Mucosa of descending colon (tissue), 3 donors: ENCODE measurements around the gene TMEM273. TPM values are rescaled to one million over a fixed set of nuclear protein-coding genes. Genes with fewer than 3 reads are reported as not detected.
A peak's percentile ranks its signal among the peaks of the same experiment; 100 is the strongest.

Source experiments
- ATAC-seq: fragments of 200-7000 bp; cut with Tn5 transposase; one replicate; pipeline ENCODE4 v1.9.1; 2020; ENCODE audit warnings: mild to moderate bottlenecking, moderate library complexity
- DNase-seq, 3 donors: peaks; one replicate each; pipeline ENCODE4 v3.0.0-alpha.2; 2020
- H3K36me3 ChIP-seq: fragments of 200-600 bp; one replicate; pipeline ENCODE4 v1.8.0; 2021; ENCODE audit warnings: low read depth, mild to moderate bottlenecking
- H3K4me1 ChIP-seq: fragments of 200-600 bp; one replicate; pipeline ENCODE4 v1.8.0; 2021; ENCODE audit warnings: low read depth, mild to moderate bottlenecking
- H3K4me3 ChIP-seq: fragments of 200-600 bp; one replicate; pipeline ENCODE4 v1.8.0; 2021; ENCODE audit warnings: mild to moderate bottlenecking
- H3K9me3 ChIP-seq: fragments of 200-600 bp; one replicate; pipeline ENCODE4 v1.8.0; 2021; ENCODE audit warnings: mild to moderate bottlenecking
- intact Hi-C, 2 donors: fragments of 100-400 bp; cut with DNase I in 1 of 2; cut with micrococcal nuclease in 1 of 2; formaldehyde crosslinking; loops; one replicate each; pipeline versions ENCODE4 v1.11.0 to v1.11.1; 2022; cut with DNase I, micrococcal nuclease
- total RNA-seq, 3 donors: library from RNA; stranded (reverse); fragmentation: NEBNext Ultra II Directional in 2 of 3; extraction: Animal tissue kit (Norgen Biotek cat#: 25700) in 2 of 3; gene quantifications; one replicate each; pipeline versions ENCODE4 v1.2.1 to v1.2.4, GENCODE V29; 2021 to 2023
- TF ChIP-seq, protein P1 (sequence below): fragments of 200-600 bp; IDR thresholded peaks from one replicate; pipeline ENCODE4 v1.8.0; 2022; ENCODE audit warnings: antibody characterized with exemption, mild to moderate bottlenecking
- donor health status: DM: no; HTN: no; CAD: no; lungs with moderate emphysema.
- donor health status: DM: no; HTN: no; CAD: no.
- donor health status: DM: no; HTN: yes; CAD: no.

Gene TMEM273
- total RNA-seq, 3 donors from 2014 or later: 4.8 to 12.7 (median 7.0) TPM

DNA sequence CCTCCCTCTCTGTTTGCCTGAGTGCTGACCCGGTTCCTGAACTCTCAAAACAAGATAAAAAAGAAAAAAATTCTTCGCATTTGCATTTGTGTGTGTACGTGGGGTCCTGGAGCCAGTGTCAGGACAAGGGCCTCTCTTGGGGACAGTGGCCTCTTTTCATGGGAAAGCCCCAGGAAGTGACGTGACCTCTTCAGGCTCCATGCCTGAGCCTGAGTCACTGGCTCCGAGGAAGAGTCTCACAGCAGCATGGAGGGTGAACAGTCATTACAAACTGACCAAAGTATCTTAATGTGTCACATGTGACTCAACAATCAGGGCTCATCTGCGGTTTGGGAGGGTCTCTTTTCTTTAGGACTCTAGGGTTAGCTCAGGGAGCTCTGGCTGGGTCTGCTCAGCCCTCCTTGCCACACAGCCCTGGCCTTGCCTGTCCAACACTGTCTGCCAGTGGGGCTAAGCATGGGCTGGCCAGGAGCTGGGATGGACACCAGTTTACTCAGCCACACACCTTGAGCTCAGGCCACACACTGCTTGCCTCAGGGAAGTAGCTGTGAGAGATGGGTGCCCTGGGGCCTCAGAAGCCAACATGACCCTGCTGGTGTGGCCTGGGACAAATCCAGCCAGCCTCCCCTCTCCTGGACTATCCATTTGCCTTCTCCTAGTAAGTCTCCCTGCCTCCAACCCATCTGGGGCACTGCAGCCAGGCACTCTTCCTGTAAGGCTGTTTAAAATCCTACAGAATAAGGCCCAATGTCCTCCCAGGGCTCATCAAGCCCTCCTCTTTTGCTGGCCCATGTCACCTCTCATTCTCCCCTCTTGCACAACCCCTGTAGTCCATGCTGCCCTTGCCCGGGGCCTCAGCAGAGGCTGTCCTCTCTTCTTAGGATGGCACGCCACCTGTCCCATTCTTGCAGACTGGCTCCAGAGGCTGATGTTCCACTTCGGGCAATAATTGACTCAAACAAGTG lies 10.5 kb downstream of the TMEM273 start:
- TF ChIP-seq, protein P1, sequence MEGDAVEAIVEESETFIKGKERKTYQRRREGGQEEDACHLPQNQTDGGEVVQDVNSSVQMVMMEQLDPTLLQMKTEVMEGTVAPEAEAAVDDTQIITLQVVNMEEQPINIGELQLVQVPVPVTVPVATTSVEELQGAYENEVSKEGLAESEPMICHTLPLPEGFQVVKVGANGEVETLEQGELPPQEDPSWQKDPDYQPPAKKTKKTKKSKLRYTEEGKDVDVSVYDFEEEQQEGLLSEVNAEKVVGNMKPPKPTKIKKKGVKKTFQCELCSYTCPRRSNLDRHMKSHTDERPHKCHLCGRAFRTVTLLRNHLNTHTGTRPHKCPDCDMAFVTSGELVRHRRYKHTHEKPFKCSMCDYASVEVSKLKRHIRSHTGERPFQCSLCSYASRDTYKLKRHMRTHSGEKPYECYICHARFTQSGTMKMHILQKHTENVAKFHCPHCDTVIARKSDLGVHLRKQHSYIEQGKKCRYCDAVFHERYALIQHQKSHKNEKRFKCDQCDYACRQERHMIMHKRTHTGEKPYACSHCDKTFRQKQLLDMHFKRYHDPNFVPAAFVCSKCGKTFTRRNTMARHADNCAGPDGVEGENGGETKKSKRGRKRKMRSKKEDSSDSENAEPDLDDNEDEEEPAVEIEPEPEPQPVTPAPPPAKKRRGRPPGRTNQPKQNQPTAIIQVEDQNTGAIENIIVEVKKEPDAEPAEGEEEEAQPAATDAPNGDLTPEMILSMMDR: no peak
- H3K4me1 ChIP-seq: peaks cover 4% of the 10 kb centered on the region
- H3K9me3 ChIP-seq: no peaks in the 10 kb centered on the region
- peak in 1 of 3 donors; percentile 38 for DNase-seq
- peak; percentile 66 for ATAC-seq
- no peaks in the 10 kb centered on the region for H3K36me3 ChIP-seq
- intact Hi-C loops: no loop called here
- no peak overlapping the region for H3K4me3 ChIP-seq

DNA sequence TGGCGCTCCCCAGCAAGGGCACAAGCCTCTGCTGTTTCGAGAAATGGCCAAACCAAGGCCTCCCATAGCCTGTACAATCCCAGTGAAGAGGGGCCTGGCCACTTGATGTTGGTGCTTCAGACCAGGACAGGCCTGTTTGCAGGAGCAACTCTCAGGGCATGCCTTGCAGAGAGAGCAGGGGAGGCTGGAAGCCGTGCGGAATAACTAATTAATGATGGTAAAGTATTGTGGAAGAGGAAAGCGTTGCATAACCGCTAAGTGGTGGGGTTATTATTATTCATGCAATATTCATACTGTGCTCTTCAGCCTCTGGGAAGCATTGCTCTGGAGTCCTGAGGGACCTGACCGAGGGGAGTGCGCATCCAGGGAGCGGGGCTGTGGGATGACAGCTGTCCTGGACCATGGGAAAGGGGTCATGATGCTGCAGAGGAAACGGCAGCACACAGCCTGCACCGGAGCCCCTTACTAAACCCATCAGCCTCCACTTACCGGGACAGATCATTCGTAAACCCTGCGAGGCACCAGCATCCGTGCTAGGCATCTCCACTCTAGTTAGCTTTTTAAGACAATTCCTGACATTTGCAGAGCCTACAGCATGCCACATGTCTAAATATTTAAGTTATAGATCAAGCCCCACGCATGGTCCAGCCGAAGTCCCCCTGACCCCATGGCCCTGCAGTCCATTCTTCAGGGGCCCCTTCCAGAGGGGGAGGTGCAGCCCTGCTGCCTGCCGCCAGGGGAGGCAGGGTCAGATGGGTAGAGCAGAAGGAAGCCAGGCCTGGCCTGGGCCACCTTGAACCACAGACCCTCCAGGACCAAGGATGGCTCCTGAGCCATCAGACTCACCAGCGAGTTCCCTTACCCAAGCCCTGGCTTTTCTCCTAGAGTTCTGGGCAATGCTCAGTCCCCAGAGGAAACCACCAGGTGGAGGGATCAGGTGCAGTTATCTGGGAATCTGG lies 11.6 kb downstream of the TMEM273 start:
- DNase-seq (no peak), ATAC-seq (no peak)
- intact Hi-C loops: no loop called here
- H3K9me3 ChIP-seq: no peaks in the 10 kb centered on the region
- H3K36me3 ChIP-seq: no peaks in the 10 kb centered on the region
- H3K4me3 ChIP-seq: no peak overlapping the region
- TF ChIP-seq, protein P1: no peak
- H3K4me1 ChIP-seq: peaks cover 4% of the 10 kb centered on the region

DNA sequence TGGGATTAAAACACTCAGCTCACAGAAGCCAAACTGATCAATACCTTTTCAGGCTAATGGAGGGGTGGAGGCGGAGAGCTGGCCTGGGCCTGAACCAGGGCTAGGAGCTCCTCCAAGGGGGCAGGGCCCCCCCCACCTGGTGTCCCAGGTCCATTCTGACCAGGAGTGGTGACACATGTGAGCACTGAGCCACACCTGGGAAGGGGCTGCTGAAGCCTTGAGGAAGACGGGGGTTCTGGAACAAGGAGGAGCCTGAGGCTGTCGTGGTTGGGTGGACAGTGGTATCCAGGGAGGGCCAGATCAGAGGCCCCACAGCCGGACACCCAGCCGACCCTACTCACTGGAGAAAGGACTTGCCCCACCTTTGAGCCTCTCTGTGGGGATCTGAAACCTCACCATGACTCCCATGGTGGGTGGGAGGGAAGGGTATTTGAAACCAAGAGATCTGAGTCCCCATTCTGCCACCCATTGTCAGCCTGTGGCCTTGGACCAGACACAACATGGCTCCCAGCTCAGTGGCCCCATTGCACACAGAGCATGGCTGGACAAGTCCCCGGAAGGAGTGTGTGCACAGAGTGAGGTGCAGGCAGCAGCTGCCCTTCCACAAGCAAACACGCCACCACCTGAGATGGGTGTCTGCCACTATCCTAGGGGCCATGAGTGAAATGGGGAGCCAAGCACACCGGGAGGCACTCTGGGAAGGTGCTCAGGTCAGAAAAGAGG lies 12.4 kb downstream of the TMEM273 start:
- TF ChIP-seq, protein P1: no peak
- H3K9me3 ChIP-seq: no peaks in the 10 kb centered on the region
- H3K36me3 ChIP-seq: no peaks in the 10 kb centered on the region
- no peak overlapping the region for H3K4me3 ChIP-seq
- H3K4me1 ChIP-seq: peaks cover 4% of the 10 kb centered on the region
- intact Hi-C loops: no loop called here
- ATAC-seq (no peak), DNase-seq (no peak)

DNA sequence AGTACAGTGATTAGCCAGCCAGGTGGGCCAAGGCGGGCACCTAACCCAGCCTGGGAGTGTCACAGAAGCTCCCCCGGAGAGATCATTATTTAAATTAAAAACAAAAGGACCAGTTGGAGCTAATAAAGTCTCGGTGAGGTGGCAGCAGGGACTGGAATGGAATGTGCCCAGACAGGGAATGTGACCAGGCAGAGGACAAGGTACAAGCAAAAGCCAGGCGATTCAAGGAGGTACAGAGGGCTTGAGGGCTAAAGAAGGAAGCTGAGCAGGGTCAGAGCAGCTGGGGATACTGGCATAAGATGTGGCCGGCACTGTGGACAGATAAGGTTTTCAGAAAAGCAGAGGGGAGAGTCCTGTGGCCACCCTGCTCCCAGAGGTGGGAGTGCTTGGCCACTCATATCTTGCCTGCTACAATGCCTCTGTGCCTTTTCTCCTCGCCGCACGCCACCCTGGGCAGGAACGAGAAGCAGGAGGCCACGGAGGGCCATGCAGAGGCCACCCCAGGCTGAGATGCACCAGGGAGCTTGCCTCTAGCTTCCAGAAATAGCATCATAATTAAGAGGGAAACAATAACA lies 13.2 kb downstream of the TMEM273 start:
- H3K9me3 ChIP-seq: no peaks in the 10 kb centered on the region
- H3K4me1 ChIP-seq: peaks cover 4% of the 10 kb centered on the region
- H3K36me3 ChIP-seq: no peaks in the 10 kb centered on the region
- TF ChIP-seq, protein P1: no peak
- ATAC-seq (no peak), DNase-seq (no peak)
- intact Hi-C loops: no loop called here
- no peak overlapping the region for H3K4me3 ChIP-seq
